Epithelial cell of proximal tubule (primary cell): ENCODE measurements around the gene TNFRSF21. TPM values are rescaled to one million over a fixed set of nuclear protein-coding genes. Genes with fewer than 3 reads are reported as not detected.
"Not testable (repeated sequence)": the region's sequence is repeated elsewhere in the genome, so short reads cannot be mapped to it uniquely, and the experiment has no call there.

ENCODE experiments used
- DNase-seq: peaks from one replicate; pipeline ENCODE4 v3.0.0-alpha.2; 2011; ENCODE audit warnings: low read depth
- H3K4me3 ChIP-seq: 2 replicates; pipeline ENCODE4 v1.5.1; 2011; ENCODE audit warnings: low read depth, mild to moderate bottlenecking, low read length
- total RNA-seq: library from RNA; depleted of rRNA; stranded (reverse); fragments of >200 nt; gene quantifications from 2 replicates; pipeline ENCODE4 v1.2.3, GENCODE V29; 2015
- TF ChIP-seq, protein P1 (sequence below): conservative IDR thresholded peaks from 2 replicates; pipeline ENCODE4 v1.5.1; 2012; ENCODE audit warnings: low read depth, mild to moderate bottlenecking, low read length

Gene TNFRSF21
- total RNA-seq, 1 donor from 2014 or later = 61.3 TPM

DNA sequence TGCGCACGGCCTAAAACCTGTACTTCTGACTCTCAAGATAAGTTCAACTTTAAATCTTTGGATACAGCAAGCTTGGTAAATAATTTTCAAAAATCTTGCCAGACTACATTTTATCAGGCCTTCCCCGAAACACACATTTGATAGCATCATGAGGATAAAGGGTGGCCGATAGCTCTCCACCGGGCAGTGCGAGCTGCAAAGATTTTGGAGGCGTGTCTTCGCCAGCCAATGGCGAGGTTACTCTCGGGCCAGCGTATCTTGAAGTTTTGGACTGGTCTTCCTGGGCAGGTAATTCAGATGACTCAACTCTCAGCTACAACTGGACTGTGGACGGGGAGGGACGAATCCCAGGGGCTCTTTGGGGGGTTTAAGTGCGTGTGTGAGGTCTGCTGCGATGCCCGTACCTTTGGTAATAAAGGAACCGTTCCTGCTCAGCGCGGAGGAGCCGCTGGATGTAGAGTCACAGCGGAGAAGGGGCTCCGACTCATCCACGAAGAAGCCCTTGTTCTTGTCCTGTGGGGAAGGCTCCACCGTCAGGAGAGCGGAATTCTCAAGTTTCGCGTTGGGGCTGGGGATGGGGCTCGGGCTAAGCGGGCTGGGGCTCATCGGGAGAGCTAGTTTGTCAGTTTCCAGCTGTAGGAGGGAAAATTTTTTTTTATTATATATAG, 75.3 kb downstream of the TNFRSF21 start:
- DNase-seq = no peak
- no peak overlapping the region for H3K4me3 ChIP-seq

DNA sequence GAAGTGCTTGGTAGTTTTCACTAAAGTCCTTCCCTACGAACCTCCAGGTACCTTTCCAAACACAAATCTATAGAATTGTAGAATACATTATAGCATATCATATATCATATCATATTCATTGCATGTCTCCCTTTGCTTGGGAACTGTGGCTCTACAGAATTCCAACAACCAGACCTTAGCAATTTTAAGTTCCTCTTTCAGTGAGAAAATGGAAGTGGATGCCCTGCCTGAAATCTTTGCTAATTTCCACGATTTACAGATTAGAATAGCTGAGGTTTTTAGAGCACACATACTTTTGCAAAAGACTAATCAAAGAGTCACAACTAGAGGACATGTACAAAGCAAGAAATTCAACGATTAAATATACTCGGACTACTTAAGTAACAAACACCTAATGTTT, 78.6 kb downstream of the TNFRSF21 start:
- DNase-seq = no peak
- H3K4me3 ChIP-seq = no peak overlapping the region
- TF ChIP-seq, protein P1, sequence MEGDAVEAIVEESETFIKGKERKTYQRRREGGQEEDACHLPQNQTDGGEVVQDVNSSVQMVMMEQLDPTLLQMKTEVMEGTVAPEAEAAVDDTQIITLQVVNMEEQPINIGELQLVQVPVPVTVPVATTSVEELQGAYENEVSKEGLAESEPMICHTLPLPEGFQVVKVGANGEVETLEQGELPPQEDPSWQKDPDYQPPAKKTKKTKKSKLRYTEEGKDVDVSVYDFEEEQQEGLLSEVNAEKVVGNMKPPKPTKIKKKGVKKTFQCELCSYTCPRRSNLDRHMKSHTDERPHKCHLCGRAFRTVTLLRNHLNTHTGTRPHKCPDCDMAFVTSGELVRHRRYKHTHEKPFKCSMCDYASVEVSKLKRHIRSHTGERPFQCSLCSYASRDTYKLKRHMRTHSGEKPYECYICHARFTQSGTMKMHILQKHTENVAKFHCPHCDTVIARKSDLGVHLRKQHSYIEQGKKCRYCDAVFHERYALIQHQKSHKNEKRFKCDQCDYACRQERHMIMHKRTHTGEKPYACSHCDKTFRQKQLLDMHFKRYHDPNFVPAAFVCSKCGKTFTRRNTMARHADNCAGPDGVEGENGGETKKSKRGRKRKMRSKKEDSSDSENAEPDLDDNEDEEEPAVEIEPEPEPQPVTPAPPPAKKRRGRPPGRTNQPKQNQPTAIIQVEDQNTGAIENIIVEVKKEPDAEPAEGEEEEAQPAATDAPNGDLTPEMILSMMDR = no peak

More for the DNA sequence above, 75.3 kb downstream of the TNFRSF21 start:
- TF ChIP-seq, protein P1 = no peak

- no peak for DNase-seq
- TF ChIP-seq, protein P1 = no peak
- no peak overlapping the region for H3K4me3 ChIP-seq
Observed at GRCh38 chr6:47230579-47230978, 79.1 kb downstream of the TNFRSF21 start.

- TF ChIP-seq, protein P1 = no peak
- no peak for DNase-seq
- no peak overlapping the region for H3K4me3 ChIP-seq
Observed at GRCh38 chr6:47229255-47229654, 80.5 kb downstream of the TNFRSF21 start.

GRCh38 chr6:47228093-47228492, 81.6 kb downstream of the TNFRSF21 start:
- DNase-seq, H3K4me3 ChIP-seq: not testable (repeated sequence)

GRCh38 chr6:47223251-47223650, 86.5 kb downstream of the TNFRSF21 start:
- not testable (repeated sequence) for DNase-seq, H3K4me3 ChIP-seq

DNA sequence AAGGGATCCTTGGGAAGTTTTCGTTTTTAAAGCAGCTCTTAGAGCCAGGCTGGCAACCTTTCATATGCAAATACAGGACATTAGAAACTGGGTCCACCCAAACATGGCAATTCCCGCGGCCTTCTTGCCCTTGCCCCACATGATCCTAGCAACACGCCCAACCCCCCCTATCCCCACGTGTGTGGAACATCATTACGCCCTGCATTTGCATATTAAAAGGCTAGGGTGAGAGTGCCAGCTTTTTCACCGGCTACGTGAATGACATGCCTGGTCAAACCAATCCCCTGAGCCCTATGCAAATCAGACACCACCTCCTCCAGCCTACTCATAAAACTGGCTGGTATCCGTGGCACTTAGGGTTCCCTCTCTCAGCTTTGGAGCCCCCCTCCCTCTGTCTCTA, 88.1 kb downstream of the TNFRSF21 start:
- no peak for DNase-seq

DNA sequence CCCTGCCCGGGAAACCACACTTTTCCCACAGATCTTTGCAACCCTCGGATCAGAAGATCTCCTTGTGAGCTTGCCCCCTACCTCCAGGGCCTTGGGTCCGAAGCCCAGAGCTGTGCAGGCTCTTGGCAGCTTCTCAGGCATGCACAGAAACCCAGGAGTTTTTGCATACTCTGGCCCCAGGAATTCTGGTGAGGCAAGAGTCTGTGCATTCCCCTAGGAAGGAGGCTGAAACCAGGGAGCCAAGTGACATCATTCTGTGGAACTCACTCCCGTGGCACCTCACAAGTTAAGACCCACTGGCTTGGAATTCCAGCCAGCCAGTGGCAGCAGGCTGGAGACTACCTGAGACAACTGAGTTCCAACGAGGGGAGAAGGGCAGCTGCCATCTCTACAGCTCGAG, 100.1 kb downstream of the TNFRSF21 start:
- TF ChIP-seq, protein P1 = no peak
- DNase-seq = peak; percentile 81
- no peak overlapping the region for H3K4me3 ChIP-seq

More for the DNA sequence above, 88.1 kb downstream of the TNFRSF21 start:
- no peak overlapping the region for H3K4me3 ChIP-seq
- TF ChIP-seq, protein P1 = no peak
